22Rv1 (cell line): ENCODE results near the gene NEB.

Experiments
- H3K27ac ChIP-seq: fragments of 450-650 bp; 2 replicates; pipeline ENCODE4 v1.5.1; 2017
- ZFX ChIP-seq: fragments of 450-650 bp; IDR thresholded peaks from 2 replicates; pipeline ENCODE4 v1.6.1; 2017; ENCODE audit warnings: antibody characterized with exemption, borderline replicate concordance
- TF ChIP-seq, protein P1 (sequence below): fragments of 450-650 bp; IDR thresholded peaks from 2 replicates; pipeline ENCODE4 v1.5.1; 2017; ENCODE audit warnings: mild to moderate bottlenecking

The NEB gene

DNA sequence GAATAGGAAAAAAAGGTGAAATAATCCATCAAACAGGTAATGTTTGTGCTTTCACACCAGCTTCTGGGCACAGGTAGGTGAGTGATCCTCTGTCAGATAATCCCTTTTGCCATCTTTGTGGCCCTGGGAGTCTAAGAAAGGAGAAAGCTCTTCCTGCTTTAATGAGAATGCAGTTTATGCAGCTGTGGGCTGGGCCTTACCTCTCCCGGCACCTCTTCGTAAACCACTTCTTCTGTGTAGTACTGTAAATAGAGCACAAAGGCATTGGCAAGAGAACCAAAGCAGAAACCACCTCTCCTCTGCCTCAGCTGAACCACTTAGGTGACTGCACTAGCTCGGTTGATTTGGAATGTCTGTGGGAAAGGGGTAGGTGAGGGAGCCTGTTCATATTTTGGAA is 4.9 kb downstream of the NEB start:
- H3K27ac ChIP-seq, result no peak overlapping the region
- TF ChIP-seq ZFX, result no peak
- TF ChIP-seq, protein P1, sequence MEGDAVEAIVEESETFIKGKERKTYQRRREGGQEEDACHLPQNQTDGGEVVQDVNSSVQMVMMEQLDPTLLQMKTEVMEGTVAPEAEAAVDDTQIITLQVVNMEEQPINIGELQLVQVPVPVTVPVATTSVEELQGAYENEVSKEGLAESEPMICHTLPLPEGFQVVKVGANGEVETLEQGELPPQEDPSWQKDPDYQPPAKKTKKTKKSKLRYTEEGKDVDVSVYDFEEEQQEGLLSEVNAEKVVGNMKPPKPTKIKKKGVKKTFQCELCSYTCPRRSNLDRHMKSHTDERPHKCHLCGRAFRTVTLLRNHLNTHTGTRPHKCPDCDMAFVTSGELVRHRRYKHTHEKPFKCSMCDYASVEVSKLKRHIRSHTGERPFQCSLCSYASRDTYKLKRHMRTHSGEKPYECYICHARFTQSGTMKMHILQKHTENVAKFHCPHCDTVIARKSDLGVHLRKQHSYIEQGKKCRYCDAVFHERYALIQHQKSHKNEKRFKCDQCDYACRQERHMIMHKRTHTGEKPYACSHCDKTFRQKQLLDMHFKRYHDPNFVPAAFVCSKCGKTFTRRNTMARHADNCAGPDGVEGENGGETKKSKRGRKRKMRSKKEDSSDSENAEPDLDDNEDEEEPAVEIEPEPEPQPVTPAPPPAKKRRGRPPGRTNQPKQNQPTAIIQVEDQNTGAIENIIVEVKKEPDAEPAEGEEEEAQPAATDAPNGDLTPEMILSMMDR, result no peak

DNA sequence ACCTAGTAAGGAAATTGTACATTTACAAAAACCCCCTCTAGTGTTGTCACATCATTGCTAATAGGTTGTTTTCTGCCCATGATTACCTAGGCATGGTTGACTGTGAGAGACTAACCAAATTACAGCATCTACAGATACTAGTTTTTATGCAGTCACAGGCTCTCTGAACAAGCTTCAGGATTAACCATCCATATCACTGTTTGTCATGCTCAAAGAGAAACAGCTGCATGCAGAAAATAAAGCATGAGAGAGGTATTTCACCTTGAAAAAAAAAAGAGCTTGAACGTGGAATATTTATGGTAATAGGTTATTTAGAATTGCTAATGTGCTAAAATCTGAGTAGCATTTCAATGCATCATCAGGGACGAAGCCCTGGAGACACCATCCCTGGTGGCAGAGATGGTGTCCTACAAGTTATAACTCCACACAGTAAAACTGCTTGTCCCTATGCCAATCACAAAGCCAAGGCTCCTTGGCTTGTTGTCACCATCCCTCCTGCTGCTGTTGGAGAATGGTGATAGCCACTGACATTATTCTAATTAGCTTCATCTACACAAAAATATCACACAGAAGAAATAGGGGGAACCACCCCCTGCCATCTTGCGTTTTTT is 5.4 kb downstream of the NEB start:
- no peak overlapping the region for H3K27ac ChIP-seq

DNA sequence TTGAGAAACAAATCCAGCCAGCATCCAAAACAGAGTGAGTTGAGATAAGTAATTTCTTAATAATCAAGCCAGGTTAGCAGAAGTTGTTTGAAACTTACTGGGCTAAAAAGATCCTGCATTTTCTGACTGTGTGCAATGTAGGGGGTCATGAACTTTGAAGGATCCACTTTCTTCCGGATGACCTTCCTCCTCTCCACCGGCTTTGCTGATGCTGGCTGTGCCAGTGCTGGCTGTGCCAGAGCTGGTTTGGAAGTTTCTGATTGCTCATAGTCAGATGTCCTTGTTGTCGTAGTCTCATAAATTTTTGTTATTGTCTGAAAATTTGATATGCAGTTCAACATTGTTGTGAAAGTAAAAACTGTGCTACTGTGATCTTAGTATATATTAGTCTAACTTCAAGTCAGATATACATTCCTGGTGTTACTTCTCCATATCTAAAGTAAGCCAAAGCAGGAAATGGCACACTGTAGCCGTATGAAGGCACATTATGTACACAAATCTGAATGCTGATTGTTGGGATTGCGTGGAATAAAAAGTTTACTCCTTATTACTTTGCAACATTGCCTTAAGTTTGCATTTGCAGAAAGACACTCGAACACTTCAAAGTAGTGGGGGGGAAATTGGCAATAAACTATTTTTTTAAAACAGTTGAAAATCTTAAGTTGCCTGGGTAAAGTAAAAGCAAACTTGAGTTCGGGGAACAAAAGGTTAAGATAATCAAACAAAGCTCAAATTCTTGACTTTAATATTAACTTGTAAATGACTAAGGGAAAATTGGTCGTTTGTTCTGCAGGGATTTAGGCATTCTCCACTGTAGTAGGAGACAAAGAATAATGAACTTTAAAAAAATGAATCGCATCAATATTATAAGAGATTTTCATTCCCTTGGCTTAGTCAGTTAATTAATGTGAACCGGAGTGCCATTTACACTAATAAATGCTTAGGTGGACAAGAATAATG is 6.4 kb downstream of the NEB start:
- TF ChIP-seq, protein P1, result no peak
- TF ChIP-seq ZFX, result no peak
- no peak overlapping the region for H3K27ac ChIP-seq

More for the DNA sequence above, 5.4 kb downstream of the NEB start:
- no peak for TF ChIP-seq ZFX
- TF ChIP-seq, protein P1, result no peak

DNA sequence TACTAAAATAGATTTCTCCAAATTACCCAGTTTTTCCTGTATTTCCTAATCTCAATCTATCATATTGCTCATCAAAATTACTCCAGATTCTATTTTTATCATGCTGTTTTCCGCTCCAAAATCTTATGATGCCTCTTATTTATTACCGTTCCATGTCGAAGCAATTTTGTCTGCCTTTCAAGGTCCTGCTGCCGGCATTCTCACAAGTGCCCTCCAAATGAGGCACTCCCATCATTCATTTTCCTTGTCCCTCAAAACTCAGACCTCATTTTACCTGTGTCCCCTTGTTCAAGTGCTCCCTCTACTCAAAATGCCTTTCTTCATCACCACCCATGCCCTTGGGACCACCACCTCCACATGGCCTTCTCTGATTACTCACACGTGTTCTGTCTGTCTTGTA is 13.1 kb downstream of the NEB start:
- TF ChIP-seq ZFX, result no peak
- TF ChIP-seq, protein P1, result no peak

DNA sequence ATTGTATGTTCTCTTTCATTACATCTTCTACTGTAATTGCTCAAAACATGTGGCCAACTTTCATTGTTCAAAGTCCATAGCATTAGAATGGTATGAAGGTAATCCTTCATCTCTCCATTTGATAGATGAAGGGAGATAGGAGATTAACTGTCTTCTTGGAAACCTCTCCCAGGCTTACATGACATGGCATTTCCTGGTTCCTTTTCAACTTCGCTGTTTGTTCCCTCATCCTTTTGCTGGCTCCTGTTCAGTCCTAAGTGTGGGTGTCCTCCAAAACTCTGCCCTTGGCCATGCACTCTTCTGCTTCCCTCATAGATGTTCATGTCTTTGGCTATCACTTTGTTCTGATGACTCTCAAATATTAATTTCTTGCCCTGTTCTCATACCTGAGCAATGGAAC is 13.8 kb downstream of the NEB start:
- no peak overlapping the region for H3K27ac ChIP-seq
- TF ChIP-seq, protein P1, result no peak
- TF ChIP-seq ZFX, result no peak

More for the DNA sequence above, 13.1 kb downstream of the NEB start:
- no peak overlapping the region for H3K27ac ChIP-seq

DNA sequence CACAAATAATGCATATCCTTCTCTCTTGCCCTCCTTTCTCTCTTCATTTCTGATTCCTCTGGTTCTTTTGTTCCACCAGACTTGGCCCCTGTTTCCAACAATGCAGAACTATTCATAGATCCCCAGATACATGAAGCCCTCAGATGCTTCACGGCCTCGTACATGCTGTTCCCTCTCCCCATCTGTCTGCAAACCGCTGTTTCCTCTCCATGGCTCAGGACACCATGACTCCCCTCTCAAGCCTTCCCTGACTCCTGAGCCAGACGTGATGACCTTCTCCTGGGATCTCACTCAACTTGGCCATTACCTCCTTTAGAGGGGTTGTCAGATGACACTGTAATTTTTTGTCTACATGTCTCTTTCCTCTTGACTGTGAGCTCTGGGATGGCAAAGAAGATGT is 15.5 kb downstream of the NEB start:
- TF ChIP-seq, protein P1, result no peak
- no peak for TF ChIP-seq ZFX

DNA sequence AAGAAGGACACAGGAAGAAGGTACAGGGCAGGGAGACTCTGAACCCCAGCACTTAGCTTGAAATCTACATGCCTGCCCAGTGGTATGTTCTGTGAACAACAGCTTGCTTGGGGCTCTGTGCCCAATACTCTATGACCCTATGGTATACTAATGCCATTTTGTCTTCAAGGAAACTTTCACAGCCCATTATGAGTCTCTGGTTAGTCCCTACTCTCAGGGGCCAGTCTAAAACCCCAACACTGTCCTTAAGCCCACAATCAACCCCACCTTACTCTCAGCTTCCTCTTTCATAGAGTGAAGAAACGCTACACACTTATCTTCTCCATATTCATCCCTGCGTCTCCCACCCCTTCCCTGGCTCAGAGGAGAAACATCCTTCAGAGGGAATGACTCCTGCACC is 16.0 kb downstream of the NEB start:
- no peak overlapping the region for H3K27ac ChIP-seq
- TF ChIP-seq ZFX, result no peak
- TF ChIP-seq, protein P1, result no peak

More for the DNA sequence above, 15.5 kb downstream of the NEB start:
- no peak overlapping the region for H3K27ac ChIP-seq
